CD4-positive, alpha-beta T cell treated with Interleukin-15 for 4 hours (primary cell): Measurements from ENCODE around the gene TTLL3.

Experiments
- DNase-seq: peaks from one replicate; pipeline ENCODE4 v3.0.0-alpha.2; 2020; ENCODE audit warnings: low spot score

TTLL3 gene

GRCh38 chr3:9807981-9808344, 2.1 kb upstream of the TTLL3 start:
- no peak for DNase-seq

DNA sequence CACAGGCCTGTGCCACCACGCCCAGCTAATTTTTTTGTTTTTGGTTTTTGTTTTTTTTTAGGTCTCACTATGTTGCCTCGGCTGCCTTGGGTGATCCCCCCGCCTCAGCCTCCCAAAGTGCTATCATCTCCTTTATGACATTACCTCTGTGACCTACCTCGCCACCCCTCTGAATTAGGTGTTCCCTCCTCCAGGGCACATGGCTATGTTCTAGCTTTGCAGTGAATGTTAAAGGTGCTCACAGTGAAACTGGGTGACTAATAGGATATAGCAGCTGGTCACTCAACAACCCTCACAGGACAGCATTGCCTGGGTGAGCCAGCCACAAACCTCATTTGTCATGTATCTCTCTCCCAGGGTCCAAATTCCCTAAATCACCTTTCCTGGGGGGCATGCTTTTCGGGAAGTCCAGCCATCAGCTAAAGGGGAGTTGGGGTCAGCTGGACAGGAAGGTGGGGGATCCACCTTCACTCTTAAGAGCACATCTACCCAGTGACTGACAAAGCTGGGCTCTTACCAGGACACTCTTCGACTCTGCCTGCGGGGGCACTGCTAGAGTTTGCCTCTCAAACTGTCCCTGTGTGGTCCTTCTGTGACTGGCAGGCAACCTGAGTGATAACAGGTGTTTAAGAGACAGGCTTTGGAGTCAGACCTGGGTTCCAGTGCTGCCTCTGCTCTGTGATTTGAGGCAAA, 1.6 kb upstream of the TTLL3 start:
- peak; percentile 54 for DNase-seq

DNA sequence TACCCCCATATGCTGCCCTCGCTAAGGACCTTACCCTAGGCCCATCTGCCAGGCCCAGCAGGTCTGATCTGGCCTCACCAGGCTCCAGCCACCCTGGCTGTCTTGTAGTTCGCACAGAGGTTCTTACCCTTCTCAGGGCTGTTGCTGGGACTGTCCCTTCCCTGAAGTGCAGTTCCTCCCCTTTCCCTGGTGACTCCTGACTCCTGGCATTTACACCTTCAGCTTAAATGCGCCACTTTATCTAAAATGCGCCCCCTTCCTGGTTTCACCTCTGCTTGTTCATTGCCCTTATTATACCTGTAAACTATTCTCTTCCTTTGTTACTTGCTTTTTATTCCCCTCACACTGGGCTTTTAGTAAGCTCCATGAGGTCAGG, 835 bp upstream of the TTLL3 start:
- no peak for DNase-seq

- no peak for DNase-seq
Observed at GRCh38 chr3:9810433-9810770, 340 bp downstream of the TTLL3 start.

GRCh38 chr3:9810846-9811245, 784 bp downstream of the TTLL3 start:
- no peak for DNase-seq

GRCh38 chr3:9812870-9813483, 2.9 kb downstream of the TTLL3 start:
- no peak for DNase-seq

GRCh38 chr3:9815986-9816385, 5.9 kb downstream of the TTLL3 start:
- no peak for DNase-seq

- DNase-seq: no peak
Observed at GRCh38 chr3:9817436-9817835, 7.4 kb downstream of the TTLL3 start.

DNA sequence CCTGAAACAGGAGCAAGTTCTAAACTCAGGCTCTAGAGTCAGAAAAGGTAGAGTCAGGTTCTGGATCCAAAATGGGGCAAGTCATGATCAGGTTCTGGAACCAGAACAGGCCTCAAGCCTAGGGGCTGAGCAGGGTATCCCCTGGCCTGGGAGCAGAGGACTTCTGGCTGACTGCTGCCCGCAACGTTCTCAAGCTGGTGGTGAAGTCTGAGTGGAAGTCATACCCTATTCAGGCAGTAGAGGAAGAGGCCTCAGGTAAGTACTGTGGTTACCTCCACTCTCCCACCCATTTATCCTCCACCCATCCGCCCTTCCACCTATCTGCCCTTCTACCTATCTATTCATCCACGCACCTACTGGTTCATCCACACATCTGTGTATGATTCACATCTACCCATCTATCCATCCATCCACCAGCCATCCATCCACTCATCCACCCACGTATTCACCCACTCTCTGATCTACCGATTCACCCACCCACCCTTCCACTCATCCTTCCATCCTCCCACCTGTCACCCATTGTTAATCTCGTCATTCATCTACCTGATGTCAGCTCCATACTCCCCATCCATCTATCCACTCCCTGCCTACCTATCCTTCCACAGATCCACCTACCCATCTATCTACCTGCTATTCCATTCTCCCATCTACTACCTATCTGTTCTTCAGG, 8.7 kb downstream of the TTLL3 start:
- DNase-seq: no peak

DNA sequence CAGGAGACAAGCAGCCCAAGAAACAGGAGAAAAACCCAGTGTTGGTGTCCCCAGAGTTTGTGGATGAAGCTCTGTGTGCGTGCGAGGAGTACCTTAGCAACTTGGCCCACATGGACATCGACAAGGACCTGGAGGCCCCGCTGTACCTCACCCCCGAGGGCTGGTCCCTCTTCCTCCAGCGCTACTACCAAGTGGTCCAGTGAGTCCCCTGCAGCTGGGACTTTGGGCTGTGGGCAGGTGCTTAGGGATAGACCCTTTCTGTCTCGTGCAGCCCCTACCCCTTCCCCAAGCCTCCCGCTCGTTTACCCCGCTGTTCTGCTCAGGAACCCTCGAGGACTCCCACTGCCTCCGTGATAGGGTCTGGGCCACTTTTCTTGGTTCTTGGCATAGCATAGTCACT, 10.5 kb downstream of the TTLL3 start:
- DNase-seq: no peak

GRCh38 chr3:9820946-9821345, 10.9 kb downstream of the TTLL3 start:
- no peak for DNase-seq

DNA sequence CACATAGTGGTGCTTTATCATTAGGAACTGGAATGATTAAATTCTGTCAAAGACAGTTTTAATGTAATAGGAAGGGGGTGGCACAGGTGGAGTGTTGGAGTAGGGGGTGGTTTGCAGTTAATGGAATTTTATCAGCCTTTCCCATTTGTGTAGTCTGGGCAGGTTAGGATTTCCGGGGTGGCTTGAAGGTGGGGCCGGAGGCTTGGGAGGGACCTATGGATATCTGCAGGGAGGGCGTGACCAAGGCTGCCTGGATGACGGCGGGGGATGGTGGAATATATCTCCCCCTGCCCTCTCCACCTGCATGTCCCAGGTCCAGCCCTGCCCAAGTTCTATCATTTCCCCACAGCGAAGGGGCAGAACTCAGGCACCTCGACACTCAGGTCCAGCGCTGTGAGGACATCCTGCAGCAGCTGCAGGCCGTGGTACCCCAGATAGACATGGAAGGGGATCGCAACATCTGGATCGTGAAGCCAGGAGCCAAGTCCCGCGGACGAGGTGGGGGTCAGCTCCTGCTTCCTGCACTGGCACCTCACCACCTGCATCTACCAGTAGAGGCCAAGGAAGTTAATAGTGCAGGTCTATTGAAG, 15.5 kb downstream of the TTLL3 start:
- no peak for DNase-seq

GRCh38 chr3:9826815-9827573, 16.9 kb downstream of the TTLL3 start:
- no peak for DNase-seq

DNA sequence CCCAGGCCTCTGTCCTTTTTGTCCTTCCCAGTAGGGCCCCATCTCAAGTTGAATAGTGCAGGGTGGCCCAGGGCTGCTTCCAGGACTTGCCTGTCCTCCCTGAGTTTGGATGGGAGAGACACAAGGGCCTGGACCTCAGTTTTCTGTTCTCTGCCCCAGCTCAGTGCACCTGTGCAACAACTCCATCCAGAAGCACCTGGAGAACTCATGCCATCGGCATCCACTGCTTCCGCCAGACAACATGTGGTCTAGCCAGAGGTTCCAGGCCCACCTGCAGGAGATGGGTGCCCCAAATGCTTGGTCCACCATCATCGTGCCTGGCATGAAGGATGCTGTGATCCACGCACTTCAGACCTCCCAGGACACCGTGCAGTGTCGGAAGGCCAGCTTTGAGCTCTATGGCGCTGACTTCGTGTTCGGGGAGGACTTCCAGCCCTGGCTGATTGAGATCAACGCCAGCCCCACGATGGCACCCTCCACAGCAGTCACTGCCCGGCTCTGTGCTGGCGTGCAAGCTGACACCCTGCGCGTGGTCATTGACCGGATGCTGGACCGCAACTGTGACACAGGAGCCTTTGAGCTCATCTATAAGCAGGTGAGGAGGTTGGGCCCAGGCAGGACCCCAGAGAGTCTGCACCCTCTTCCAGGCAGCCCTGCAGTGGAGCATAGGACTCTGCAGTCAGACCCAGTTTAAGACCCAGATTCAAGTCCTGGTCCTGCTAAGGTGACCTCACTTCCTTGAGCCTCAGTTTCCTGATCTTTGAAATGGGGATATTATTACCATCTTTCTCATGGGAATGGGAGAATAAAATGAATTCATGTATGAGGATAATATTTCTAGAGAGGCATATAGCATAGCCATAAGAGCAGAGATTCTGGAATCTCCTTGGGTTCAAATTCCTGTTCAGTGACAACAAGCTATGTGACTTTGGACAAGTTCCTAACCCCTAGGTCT, 19.0 kb downstream of the TTLL3 start:
- DNase-seq: no peak

- DNase-seq: no peak
Observed at GRCh38 chr3:9831253-9831652, 21.2 kb downstream of the TTLL3 start.

GRCh38 chr3:9833078-9833477, 23.0 kb downstream of the TTLL3 start:
- no peak for DNase-seq

GRCh38 chr3:9834520-9835380, 24.7 kb downstream of the TTLL3 start:
- no peak for DNase-seq

- no peak for DNase-seq
Observed at GRCh38 chr3:9837701-9838582, 27.9 kb downstream of the TTLL3 start.

- no peak for DNase-seq
Observed at GRCh38 chr3:9838856-9839255, 28.8 kb downstream of the TTLL3 start.
